ENCODE measurements around the gene HIVEP1.

Gene HIVEP1

DNA sequence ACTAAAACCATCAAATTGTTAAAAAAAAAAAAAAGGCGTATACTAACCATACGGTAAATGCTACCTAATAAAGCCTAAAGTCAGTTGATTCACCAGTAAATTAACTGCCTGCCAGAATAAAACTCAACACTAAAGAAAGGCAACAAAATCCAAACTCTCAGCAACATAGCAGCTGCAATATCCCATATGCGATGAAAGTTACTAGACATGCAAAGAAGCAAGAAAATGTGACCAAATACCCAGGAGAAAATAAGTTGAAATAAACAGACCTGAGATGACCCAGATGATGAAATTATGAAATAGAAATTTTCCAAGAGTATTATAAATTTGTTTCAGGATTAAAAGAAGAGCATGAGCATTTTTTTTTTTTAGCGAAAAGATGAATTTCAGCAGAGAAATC lies 174.4 kb downstream of the HIVEP1 start (continued):
- TF ChIP-seq, protein P1, sequence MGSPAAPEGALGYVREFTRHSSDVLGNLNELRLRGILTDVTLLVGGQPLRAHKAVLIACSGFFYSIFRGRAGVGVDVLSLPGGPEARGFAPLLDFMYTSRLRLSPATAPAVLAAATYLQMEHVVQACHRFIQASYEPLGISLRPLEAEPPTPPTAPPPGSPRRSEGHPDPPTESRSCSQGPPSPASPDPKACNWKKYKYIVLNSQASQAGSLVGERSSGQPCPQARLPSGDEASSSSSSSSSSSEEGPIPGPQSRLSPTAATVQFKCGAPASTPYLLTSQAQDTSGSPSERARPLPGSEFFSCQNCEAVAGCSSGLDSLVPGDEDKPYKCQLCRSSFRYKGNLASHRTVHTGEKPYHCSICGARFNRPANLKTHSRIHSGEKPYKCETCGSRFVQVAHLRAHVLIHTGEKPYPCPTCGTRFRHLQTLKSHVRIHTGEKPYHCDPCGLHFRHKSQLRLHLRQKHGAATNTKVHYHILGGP (tag by site-specific recombination; IDR thresholded peaks at IDR 0.05), result no peak
- TF ChIP-seq GLIS1 (tag by site-specific recombination; IDR thresholded peaks at IDR 0.05) (no peak), RBAK (tag by site-specific recombination; IDR thresholded peaks at IDR 0.05) (no peak), ZFP41 (tag by site-specific recombination; IDR thresholded peaks at IDR 0.05; ENCODE audit: borderline replicate concordance) (no peak), ZNF747 (tag by site-specific recombination; IDR thresholded peaks at IDR 0.05) (no peak)
- TF ChIP-seq, protein P2, sequence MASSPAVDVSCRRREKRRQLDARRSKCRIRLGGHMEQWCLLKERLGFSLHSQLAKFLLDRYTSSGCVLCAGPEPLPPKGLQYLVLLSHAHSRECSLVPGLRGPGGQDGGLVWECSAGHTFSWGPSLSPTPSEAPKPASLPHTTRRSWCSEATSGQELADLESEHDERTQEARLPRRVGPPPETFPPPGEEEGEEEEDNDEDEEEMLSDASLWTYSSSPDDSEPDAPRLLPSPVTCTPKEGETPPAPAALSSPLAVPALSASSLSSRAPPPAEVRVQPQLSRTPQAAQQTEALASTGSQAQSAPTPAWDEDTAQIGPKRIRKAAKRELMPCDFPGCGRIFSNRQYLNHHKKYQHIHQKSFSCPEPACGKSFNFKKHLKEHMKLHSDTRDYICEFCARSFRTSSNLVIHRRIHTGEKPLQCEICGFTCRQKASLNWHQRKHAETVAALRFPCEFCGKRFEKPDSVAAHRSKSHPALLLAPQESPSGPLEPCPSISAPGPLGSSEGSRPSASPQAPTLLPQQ (tag by site-specific recombination; IDR thresholded peaks at IDR 0.05), result no peak
- TF ChIP-seq, protein P3, sequence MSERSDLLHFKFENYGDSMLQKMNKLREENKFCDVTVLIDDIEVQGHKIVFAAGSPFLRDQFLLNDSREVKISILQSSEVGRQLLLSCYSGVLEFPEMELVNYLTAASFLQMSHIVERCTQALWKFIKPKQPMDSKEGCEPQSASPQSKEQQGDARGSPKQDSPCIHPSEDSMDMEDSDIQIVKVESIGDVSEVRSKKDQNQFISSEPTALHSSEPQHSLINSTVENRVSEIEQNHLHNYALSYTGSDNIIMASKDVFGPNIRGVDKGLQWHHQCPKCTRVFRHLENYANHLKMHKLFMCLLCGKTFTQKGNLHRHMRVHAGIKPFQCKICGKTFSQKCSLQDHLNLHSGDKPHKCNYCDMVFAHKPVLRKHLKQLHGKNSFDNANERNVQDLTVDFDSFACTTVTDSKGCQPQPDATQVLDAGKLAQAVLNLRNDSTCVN (tag by site-specific recombination; optimal IDR thresholded peaks at IDR 0.05), result no peak

DNA sequence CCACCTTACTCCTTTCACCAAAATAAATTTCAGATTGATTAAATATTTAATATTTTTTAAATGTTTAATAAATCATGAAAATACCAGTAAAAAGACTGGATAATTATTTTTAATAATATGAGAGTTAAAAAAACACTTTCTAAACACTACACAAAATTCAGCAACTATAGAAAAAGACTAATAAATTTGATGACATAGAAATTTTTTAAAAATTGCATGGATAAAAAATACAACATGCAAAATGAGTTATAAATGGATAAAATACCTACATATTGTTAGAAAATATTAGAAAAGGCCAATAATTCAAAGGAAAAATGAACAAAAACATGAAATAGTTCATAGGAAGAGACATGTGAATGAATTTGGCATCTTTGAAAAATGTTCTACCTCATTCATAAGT lies 177.0 kb downstream of the HIVEP1 start:
- Histone ChIP-seq H3K27ac (ENCODE audit: extremely low read depth, low read depth, low read length) (no peak overlapping the region), H3K36me3 (ENCODE audit: control insufficient read depth in 2 of 2, insufficient read depth in 1 of 2, low read length in 2 of 2) (no peaks in the 10 kb centered on the region), H3K9me3 (ENCODE audit: control insufficient read depth, insufficient read depth, low read depth, low read length) (no peaks in the 10 kb centered on the region), H3K4me1 (ENCODE audit: control insufficient read depth, insufficient read depth, low read length) (no peaks in the 10 kb centered on the region), H3K4me3 (ENCODE audit: low read depth, low read length) (no peak overlapping the region)
- TF ChIP-seq, protein P4, sequence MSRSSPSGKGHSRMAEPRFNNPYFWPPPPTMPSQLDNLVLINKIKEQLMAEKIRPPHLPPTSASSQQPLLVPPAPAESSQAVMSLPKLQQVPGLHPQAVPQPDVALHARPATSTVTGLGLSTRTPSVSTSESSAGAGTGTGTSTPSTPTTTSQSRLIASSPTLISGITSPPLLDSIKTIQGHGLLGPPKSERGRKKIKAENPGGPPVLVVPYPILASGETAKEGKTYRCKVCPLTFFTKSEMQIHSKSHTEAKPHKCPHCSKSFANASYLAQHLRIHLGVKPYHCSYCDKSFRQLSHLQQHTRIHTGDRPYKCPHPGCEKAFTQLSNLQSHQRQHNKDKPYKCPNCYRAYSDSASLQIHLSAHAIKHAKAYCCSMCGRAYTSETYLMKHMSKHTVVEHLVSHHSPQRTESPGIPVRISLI (tag by site-specific recombination; IDR thresholded peaks at IDR 0.05), result no peak
- no peak for TF ChIP-seq ZNF140 (tag by site-specific recombination; IDR thresholded peaks at IDR 0.05)
- no peak for TF ChIP-seq ZNF670 (tag by site-specific recombination; IDR thresholded peaks at IDR 0.05; ENCODE audit: low read depth)
- TF ChIP-seq, protein P5, sequence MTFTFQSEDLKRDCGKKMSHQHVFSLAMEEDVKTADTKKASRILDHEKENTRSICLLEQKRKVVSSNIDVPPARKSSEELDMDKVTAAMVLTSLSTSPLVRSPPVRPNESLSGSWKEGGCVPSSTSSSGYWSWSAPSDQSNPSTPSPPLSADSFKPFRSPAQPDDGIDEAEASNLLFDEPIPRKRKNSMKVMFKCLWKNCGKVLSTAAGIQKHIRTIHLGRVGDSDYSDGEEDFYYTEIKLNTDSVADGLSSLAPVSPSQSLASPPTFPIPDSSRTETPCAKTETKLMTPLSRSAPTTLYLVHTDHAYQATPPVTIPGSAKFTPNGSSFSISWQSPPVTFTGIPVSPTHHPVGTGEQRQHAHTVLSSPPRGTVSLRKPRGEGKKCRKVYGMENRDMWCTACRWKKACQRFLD (tag by site-specific recombination; IDR thresholded peaks at IDR 0.05), result no peak
- TF ChIP-seq, protein P6, sequence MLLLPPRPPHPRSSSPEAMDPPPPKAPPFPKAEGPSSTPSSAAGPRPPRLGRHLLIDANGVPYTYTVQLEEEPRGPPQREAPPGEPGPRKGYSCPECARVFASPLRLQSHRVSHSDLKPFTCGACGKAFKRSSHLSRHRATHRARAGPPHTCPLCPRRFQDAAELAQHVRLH (tag by site-specific recombination; IDR thresholded peaks at IDR 0.05), result no peak
- TF ChIP-seq, protein P7, sequence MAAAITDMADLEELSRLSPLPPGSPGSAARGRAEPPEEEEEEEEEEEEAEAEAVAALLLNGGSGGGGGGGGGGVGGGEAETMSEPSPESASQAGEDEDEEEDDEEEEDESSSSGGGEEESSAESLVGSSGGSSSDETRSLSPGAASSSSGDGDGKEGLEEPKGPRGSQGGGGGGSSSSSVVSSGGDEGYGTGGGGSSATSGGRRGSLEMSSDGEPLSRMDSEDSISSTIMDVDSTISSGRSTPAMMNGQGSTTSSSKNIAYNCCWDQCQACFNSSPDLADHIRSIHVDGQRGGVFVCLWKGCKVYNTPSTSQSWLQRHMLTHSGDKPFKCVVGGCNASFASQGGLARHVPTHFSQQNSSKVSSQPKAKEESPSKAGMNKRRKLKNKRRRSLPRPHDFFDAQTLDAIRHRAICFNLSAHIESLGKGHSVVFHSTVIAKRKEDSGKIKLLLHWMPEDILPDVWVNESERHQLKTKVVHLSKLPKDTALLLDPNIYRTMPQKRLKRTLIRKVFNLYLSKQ (tag by site-specific recombination; IDR thresholded peaks at IDR 0.05; ENCODE audit: borderline replicate concordance), result no peak
- no peak for TF ChIP-seq ZNF404 (tag by site-specific recombination; IDR thresholded peaks at IDR 0.05)
- no peak for TF ChIP-seq ZNF585B (tag by site-specific recombination; IDR thresholded peaks at IDR 0.05)
- TF ChIP-seq ZNF169 (tag by site-specific recombination; IDR thresholded peaks at IDR 0.05), result no peak
- no peak for TF ChIP-seq GLI2 (tag by site-specific recombination; IDR thresholded peaks at IDR 0.05; ENCODE audit: borderline replicate concordance, low read depth)
- TF ChIP-seq, protein P2 (tag by site-specific recombination; IDR thresholded peaks at IDR 0.05), result no peak
- ChIA-PET POLR2A (no interaction called here), CTCF (no interaction called here)

Measured in HEK293 (cell line).